ENCODE data around the gene FUT9. TPM values are rescaled to one million over a fixed set of nuclear protein-coding genes. Genes with fewer than 3 reads are reported as not detected.

The FUT9 gene
- polyA plus RNA-seq, 3 donors = not detected

GRCh38 chr6:96186516-96187195 lies 170.9 kb downstream of the FUT9 start:
- no peak overlapping the region for H3K27ac Mint-ChIP-seq
- no peak for TF ChIP-seq CTCF (IDR thresholded peaks at IDR 0.05)
- no peak for DNase-seq
- no peaks in the 10 kb centered on the region for H3K27me3 Mint-ChIP-seq (ENCODE audit: low read depth in 3 of 3)
- WGBS (ENCODE audit: insufficient coverage) = no CpG with 5 or more reads among the region's 2 CpGs
- H3K4me1 Mint-ChIP-seq = no peaks in the 10 kb centered on the region
- Histone ChIP-seq H3K9ac (ENCODE audit: insufficient read depth, low read length, poor library complexity, severe bottlenecking) (no peak overlapping the region), H3K4me2 (replicated peaks; ENCODE audit: extremely low read depth, low read length, poor library complexity, severe bottlenecking) (no peak overlapping the region), H2AFZ (ENCODE audit: insufficient read depth, low read depth, low read length, poor library complexity, severe bottlenecking) (no peak overlapping the region), H3K27me3 (ENCODE audit: control insufficient read depth in 2 of 2, insufficient read depth in 2 of 2, low read length in 2 of 2) (no peaks in the 10 kb centered on the region), H3K9me3 (replicated peaks in 1 of 2; ENCODE audit: control insufficient read depth in 1 of 2, insufficient read depth in 1 of 2, low read length in 2 of 2) (no peaks in the 10 kb centered on the region), H3K79me2 (ENCODE audit: insufficient read depth, low read length) (no peaks in the 10 kb centered on the region), H3K27ac (ENCODE audit: low read depth in 1 of 2, low read length in 2 of 2) (no peak overlapping the region), H4K20me1 (ENCODE audit: insufficient read depth, low read length) (no peaks in the 10 kb centered on the region), H3K36me3 (replicated peaks in 1 of 2; ENCODE audit: control insufficient read depth in 1 of 2, insufficient read depth in 2 of 2, low read length in 2 of 2) (no peaks in the 10 kb centered on the region), H3K4me3 (replicated peaks in 1 of 3; ENCODE audit: low read depth in 2 of 3, low read length in 3 of 3) (no peak overlapping the region), H3K4me1 (ENCODE audit: control insufficient read depth in 1 of 2, insufficient read depth in 2 of 2, low read length in 2 of 2) (no peaks in the 10 kb centered on the region)
- H3K4me3 Mint-ChIP-seq = no peak overlapping the region
- H3K36me3 Mint-ChIP-seq = no peaks in the 10 kb centered on the region
- H3K9me3 Mint-ChIP-seq = peaks cover 0 to 7% (median 2%) of the 10 kb centered on the region in 7 donors
- intact Hi-C loops (cut with micrococcal nuclease) = no loop called here

GRCh38 chr6:96194675-96195074 lies 178.9 kb downstream of the FUT9 start:
- Mint-ChIP-seq H3K36me3 (no peaks in the 10 kb centered on the region), H3K9me3 (peaks cover 0 to 8% (median 6%) of the 10 kb centered on the region in 7 donors), H3K4me1 (no peaks in the 10 kb centered on the region), H3K27ac (no peak overlapping the region), H3K4me3 (no peak overlapping the region), H3K27me3 (ENCODE audit: low read depth in 3 of 3) (no peaks in the 10 kb centered on the region)
- Histone ChIP-seq H3K27me3 (ENCODE audit: control insufficient read depth in 2 of 2, insufficient read depth in 2 of 2, low read length in 2 of 2) (no peaks in the 10 kb centered on the region), H3K27ac (ENCODE audit: low read depth in 1 of 2, low read length in 2 of 2) (no peak overlapping the region), H3K4me1 (ENCODE audit: control insufficient read depth in 1 of 2, insufficient read depth in 2 of 2, low read length in 2 of 2) (no peaks in the 10 kb centered on the region), H3K36me3 (replicated peaks in 1 of 2; ENCODE audit: control insufficient read depth in 1 of 2, insufficient read depth in 2 of 2, low read length in 2 of 2) (no peaks in the 10 kb centered on the region), H3K9me3 (replicated peaks in 1 of 2; ENCODE audit: control insufficient read depth in 1 of 2, insufficient read depth in 1 of 2, low read length in 2 of 2) (no peaks in the 10 kb centered on the region), H3K4me3 (replicated peaks in 1 of 3; ENCODE audit: low read depth in 2 of 3, low read length in 3 of 3) (no peak overlapping the region), H3K4me2 (replicated peaks; ENCODE audit: extremely low read depth, low read length, poor library complexity, severe bottlenecking) (no peak overlapping the region), H3K9ac (ENCODE audit: insufficient read depth, low read length, poor library complexity, severe bottlenecking) (no peak overlapping the region), H2AFZ (ENCODE audit: insufficient read depth, low read depth, low read length, poor library complexity, severe bottlenecking) (no peak overlapping the region), H3K79me2 (ENCODE audit: insufficient read depth, low read length) (no peaks in the 10 kb centered on the region), H4K20me1 (ENCODE audit: insufficient read depth, low read length) (no peaks in the 10 kb centered on the region)
- intact Hi-C loops (cut with micrococcal nuclease) = no loop called here
- no peak for TF ChIP-seq CTCF (IDR thresholded peaks at IDR 0.05)
- WGBS (ENCODE audit: insufficient coverage) = 56% methylated on average over 1 of the region's 1 CpG
- DNase-seq = no peak

All from CD14-positive monocyte (primary cell).